Stimulated activated CD8-positive, alpha-beta memory T cell treated with anti-CD3 and anti-CD28 coated beads, Interleukin-2, amount 100 ng/mL, for 1 hour (primary cell): Measurements from ENCODE around the gene ODR4.
"Not testable (repeated sequence)": the region's sequence is repeated elsewhere in the genome, so short reads cannot be mapped to it uniquely, and the experiment has no call there.

ENCODE experiments used
- DNase-seq, 2 donors: peaks; one replicate each; pipeline ENCODE4 v3.0.0-alpha.2; 2020; ENCODE audit warnings: low read depth in 2 of 2

Gene ODR4

DNA sequence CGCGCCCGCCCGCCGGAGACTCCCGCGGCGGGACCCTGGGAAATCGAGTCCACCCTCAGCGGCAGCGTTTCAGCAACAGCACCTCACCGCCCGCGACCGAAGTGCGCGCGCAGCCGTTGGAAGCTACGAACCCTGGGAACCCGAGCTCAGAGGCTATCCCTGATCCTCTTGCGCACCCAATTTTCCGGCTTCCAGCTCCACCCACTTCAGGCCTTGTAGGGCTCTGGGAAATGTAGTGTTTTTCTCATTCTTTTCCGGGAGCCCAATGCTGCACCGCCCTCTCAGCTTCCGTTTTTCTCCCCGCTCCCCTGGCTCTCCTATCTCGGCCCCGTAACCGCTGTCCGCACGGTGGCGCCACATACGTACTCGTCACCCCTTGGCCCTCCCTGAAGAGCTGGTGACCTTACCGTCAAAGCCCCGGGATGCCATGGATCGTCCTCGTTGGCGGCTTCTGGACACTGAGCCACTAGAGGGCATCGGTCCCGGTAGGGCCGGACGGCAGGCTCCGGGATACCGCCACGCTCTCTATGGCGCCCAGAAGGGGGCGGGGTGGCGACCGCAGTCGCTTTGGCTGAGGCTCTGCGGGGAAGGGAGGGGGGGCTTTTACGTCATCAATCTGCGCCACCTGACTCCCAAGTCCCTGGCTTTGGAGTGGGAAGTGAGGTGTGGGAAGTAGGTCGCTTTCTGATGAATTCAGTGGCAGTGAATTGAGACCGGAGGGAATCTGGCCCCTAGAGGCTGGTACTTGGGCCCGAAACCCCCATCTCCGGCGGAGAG is at the start of gene ODR4, which contains the start of gene TPR:
Gene ODR4, plus strand, starts transcription at position 687 of the 777 bp plus-strand sequence. CDS start 3,948 bp downstream, outside the sequence.
Gene TPR, minus strand, starts transcription at position 102 of the 777 bp plus-strand sequence. CDS start 225 bp downstream, outside the sequence.
- peak; percentile 90 for DNase-seq

DNA sequence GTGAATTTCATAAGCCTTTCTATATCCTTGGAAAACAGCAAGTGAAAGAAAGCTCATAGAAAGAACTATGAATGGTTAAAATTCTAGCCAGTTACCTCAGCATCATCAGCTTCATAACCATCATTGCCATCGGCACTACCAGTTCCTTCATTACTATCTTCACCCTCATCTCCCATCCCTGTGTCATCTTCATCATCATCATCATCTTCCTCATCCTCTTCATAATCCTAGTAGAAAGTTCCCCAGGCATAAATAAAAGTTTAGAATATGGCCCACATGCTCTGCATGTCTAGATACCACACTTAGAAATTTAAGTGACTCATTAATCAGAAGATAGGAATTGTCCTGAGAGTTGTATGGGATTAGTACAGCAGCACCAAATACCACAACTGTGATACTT is 49.6 kb upstream of the ODR4 start:
- DNase-seq: no peak

DNA sequence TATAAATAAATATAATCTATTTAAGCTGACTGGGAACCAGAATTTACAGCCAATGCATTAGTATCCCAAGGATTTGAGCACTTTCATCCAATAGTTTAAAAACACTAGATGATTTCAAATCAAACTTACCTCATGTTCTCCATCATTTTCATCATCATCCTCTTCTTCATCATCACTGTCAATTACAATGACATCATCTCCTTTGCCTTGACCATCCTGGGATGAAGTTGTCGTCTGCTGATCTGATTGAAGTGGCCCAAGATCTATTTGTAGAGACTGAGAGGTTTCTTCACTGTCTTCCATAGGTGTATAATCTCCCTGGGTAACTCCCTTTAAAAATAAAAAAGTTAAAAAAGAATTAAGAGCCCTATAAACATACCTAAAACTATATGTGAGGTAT is 48.3 kb upstream of the ODR4 start:
- no peak for DNase-seq

DNA sequence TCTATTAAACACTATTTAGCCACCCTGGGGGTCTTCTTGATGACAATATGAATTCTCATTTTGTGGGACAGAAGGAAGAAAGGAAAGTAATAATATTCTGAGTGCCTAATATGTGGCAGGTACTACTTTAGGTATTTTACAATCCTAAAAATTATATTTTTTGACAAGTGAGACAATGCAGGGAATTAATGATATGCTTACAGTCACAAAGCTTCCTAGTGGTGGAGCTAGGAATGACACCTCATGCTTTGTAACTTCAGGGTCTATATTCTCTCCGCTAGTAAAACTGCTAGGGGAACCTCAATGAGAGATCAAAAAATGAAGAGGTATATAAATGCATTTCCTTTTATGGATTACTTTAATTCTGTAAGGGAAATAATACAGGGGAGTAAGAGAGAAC is 44.9 kb upstream of the ODR4 start:
- DNase-seq: no peak

DNA sequence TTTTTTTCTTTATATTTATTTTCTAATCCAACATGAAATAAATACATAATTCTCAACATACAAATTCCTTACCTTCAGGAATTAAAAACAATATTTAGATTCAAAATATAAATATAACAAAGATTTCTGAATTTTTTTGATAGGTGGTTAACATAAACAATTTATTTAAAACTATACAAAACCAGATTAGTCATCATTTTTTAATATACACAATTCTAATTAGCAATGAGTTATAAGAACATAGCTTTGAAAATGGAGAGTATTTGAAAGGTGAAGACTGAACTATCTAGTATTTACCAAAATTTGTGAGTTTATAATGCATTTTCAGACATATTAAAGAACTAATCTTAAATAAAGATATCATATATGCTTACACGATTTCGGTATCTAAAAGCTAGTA is 38.1 kb upstream of the ODR4 start:
- no peak for DNase-seq

DNA sequence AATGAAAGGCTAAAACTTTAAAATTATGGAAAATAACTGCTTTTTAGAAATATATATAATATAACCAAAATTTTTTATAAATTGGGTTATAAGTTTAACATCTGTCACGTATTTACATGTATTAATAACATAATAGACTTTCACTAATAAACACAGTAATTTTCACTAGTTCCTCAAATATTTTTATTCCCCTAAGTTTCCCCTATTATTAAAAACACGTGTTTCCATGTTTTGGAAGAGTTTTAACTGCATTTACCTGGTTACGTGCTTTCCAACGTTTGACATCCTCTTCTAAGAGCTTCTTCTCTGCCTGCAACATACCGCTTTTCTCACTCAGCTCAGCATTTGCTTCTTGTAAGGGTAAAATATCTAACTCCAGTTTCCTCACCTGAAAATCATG is 34.9 kb upstream of the ODR4 start:
- no peak for DNase-seq

DNA sequence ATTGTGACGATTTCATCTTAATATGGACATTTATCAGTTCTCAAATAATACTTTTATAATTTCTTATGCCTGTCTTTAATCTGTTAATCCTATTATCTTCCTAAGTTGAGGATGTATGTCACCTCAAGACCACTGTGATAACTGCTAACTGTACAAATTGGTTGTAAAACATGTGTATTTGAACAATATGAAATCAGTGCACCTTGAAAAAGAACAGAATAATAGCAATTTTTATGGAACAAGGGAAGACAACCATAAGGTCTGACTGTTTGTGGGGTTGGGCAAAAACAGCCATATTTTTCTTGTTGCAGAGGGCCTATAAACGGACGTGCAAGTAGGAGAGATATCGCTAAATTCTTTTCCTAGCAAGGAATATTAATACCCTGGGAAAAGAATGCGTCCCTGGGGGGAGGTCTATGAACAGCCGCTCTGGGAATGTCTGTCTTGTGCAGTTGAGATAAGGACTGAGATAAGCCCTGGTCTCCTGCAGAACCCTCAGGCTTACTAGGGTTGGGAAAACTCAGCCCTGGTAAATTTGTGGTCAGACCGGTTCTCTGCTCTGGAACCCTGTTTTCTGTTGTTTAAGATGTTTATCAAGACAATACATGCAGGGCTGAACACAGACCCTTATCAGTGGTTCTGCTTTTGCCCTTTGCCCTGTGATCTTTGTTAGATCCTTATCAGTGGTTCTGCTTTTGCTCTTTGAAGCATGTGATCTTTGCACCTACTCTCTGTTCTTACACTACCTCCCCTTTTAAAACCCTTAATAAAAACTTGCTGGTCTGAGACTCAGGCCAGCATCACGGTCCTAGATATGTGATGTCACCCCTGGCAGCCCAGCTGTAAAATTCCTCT is 27.6 kb upstream of the ODR4 start:
- DNase-seq: not testable (repeated sequence)

DNA sequence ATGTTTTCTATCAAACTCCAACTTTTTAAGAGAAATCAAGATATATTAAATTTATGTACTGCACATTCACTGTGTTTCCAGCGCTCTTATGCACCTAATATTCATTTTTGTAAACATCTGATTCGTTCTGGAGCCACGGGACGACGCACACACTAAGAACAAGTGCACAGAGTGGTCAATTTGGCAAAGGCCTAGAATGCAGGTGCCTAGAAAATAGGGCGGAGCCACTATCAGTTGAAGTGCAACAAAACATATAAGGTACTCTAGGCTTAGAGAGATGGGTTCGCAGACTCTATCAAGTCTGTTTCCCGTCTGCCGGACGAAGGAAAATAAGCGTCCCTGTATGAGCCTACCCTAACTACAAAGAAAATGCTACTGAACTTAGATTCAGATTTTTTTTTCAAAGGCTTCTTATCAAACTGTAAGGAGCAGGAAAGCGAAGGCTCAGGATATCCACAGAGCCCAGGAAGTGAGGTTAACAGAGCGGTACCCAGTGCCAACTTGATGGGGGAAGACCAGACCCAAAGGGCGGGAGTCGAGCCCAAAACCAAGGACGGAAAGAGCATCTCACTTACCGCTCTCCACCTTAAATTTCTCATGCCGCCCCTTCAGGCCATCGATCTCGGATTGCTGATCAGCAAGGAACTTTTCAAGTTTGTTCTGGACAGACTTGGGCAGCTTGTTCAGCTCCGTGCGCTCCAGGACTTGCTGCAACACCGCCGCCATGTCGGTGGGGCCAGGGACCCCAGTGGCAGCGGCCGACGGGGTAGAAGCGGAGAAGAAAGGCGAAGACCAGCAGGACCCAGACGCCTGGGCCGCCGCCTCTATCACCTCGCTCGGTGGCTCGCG is 1.1 kb upstream of the ODR4 start:
- DNase-seq: peak; percentile 4 to 20

DNA sequence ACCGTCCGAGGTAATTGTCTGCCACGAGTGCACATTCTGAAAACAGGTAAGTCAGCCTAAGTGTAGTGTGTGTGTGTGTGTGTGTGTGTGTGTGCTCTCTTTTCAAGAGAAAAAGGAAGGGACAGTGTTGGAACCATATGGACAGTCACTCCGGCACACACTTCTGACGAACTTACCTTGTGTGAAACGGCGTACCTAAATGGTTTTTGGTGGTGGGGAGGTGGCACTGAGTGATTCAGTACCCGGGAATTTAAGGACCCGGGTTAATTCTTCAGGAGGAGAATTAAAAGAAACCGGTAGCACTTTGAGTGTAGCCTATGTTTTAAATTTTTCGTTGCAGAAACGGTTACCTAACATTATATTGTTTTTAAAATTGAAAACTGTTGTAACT is 286 bp downstream of the ODR4 start:
- no peak for DNase-seq

DNA sequence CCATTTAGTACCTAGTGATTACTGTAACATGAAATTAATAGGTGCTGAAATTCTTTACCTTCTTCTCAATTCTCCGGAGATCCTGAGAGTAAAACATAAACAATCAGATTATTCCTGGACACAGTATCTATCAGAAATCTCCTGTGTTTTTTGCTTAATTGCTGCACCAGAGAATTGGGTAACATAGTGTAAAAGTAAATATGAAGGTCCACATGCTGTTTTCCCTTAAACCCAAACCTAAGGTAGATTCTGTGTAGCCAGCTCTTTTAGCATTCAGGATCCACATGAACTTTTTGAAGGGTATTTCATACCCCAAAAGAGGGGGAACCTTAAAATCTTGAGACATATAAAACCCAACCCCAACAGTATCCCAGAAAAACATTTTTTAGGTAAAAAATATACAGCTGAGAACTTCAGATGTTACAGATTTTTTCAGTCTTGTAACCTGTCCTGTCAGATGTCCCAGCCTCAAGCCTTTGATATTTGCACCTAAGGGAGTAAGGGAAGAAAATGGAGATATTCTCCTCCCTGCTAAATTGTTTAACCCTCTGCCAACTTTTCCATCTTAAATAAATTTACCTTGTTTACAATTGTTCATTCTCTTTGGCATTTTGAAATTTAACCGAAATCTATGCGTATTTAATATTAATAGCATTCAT is 11.2 kb downstream of the ODR4 start:
- DNase-seq: no peak

DNA sequence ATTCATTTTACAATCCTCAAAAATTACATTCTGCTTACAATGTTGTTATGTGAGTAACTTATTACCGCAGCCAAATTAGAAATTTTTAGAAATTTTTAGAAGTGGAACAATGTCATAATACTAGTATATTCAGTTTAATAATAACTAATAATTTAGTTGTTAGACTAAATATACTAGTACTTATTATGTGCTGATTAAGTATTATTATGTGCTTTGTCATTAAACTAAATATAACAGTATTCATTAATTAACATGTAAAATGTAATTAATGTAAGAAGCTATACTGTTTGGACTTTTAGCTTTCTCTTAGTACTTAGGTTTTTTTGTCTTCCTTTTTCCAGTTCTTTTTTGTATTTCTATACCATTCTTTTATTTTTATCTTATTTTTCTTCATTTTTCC is 15.3 kb downstream of the ODR4 start:
- no peak for DNase-seq

DNA sequence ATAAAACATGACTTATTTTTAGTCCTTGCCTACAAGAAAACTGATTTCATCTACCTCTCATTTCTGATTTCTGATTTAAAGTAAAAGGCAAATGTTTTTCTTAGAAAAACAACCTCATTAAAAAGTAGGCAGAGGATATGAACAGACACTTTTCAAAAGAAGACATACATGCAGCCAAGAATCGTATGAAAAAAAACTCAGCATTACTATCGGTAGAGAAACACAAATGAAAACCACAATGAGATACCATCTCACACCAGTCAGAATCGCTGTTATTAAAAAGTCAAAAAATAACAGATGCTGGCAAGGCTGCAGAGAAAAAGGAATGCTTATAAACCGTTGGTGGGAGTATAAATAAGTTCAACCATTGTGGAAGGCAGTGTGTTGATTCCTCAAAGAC is 16.2 kb downstream of the ODR4 start:
- no peak for DNase-seq

DNA sequence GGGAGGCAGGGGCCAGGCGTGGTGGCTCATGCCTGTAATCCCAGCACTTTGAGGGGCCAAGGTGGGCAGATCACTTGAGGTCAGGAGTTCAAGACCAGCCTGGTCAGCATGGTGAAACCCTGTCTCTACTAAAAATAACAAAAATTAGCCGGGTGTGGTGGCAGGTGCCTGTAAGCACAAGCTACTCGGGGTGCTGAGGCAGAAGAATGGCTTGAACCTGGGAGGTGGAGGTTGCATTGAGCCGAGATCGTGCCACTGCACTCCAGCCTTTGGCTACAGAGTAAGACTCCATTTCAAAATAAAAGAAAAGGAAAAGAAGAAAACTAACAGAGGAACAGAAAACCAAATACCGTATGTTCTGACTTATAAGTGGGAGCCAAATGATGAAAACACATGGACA is 17.1 kb downstream of the ODR4 start:
- DNase-seq: not testable (repeated sequence)

DNA sequence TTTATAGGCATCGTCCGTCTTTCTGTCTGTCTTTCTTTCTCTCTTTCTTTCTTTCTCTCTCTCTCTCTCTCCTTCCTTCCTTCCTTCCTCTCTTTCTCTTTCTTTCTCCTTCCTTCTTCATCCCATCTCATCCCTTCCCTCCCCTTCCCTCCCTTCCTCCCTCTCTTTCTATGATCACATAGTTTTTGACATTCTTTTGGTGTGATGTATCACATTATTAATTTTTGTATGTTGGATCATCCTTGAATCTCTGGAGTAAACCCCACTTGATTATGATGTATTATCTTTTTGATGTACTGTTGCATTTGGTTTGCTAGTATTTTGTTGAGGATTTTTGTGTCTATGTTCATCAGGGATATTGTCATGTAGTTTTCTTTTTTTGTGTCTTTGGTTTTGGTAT is 25.8 kb downstream of the ODR4 start:
- DNase-seq: not testable (repeated sequence)

DNA sequence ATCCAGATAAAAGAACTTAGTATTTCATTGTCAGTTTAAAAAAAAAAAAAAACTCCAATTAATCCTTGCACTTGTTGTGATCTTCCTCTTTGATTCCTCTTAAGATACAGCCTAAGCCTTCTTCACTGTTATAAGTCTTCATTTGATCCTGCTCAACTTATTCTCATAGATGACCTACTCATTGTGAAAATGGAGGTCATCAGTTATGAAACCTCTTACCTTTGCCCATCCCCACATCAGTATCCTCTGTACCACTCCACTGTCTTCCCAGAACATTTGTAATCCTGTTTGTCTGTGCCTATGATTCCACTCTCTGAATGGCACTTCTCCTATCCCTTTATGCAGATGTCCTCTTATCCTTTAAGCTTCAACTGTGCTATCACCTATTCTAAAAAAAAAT is 28.0 kb downstream of the ODR4 start:
- DNase-seq: no peak

DNA sequence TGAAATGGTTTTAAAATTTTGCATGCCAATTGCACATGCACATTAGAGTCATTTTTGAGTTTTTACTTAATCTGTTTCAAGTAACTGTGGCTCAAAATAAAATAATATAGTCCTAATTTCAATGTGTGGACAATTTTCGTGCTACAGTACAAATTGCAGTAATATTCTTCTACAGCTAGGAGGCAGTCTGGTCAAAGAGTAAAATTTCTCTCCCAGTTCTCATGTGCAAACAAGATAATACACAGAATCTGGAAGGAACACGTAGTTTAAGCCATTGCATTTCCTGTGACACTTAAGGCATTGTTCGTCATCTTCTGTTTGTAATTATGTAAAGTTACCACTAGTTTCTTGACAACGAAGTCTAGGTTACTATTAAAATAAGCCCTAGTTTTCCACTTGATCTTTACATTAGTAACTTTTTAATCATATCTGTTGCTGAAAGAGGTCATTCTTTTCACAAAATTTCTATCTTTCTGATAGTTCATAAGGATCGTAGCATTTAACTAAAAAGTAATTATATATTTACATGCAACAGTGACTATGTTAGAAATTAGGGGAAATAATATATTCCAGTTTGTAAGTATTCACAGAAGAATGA is 28.9 kb downstream of the ODR4 start:
- no peak for DNase-seq

DNA sequence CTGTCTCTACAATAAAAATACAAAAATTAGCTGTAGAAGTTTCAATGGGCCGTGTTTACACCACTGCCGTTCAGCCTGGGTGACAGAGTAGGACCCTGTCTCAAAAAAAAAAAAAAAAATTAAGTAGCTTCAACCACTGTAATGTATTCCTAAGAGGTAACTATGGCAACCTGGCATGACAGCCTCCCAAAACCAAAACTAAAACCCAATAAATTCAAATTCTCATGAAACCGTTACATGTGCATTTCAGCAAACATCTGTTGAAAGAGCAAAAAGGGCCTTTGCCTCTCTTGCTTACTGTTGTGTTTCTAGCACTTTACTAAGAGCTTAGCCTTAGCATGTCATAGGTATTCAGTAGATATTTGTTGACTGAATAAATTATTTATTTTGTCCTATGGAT is 33.5 kb downstream of the ODR4 start:
- no peak for DNase-seq

DNA sequence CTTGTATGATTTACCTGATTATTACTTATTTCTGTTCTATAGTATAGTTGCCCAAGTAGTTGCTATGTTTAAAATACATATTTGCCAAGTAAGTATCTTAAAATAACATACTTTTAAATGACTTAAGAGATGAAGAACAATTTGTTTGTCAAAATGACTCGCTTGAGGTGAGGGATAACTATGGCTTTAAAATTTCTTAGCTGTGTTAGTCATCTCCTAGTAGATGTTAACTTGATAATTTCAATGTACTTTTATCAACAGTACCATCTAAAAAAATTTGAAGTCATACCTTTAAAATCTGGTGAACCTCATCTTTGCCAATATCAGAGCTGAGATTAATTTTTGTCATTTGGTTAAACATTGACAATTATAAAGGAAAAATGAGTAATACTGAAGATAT is 37.7 kb downstream of the ODR4 start:
- no peak for DNase-seq

DNA sequence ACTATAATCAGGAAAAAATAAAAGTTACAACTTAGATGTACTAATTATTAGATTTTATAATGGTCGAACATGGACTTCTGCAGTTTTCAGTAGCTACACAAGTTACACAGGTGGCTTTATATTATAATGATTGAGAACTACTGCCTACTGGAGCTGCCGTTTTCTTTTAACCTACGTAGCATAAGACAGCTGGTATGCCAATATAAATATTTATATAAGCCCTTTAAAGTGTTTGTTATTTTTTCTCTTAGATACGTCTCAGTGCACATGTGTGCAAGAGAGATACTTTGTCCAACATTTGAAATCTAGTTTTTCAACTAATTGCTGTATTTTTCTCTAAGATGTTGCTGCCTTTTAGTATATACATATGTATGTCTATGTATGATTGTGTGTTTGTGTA is 42.9 kb downstream of the ODR4 start:
- DNase-seq: no peak

DNA sequence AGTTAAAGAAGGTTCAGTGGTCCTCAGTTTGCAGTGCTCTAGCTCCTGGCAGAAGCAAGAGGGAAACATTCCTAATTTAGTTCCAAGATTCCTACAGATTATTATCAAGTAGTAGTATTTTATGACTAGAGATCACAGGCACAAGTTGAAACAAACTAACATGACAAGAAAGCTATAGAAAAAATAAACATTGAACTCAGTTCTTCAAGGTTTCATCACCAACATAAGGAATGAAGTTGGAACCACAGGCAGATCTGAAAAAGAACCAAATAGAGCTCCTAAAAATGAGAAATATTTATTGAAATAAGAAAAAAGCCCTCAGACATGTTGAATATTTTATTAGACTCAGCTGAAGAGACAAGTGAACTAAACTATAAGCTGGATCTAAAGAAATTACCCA is 44.7 kb downstream of the ODR4 start:
- DNase-seq: no peak

DNA sequence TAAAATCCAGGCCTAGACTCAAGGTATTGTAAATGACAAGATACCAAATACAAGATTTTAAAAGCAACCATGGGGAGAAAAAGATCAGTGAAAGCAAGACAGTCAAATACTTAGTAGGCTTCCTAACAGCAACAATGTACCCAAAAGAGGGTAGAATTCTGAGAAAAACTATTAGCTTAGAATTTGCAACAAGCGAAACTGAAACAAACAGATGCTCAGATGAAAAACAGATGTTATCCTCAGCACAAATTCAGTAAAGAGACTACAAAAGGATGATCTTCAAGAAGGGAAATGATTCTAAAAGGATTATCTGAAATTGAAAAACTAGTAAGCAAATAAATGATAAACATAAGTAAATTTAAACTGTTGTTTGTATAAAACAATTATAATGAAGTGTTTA is 45.3 kb downstream of the ODR4 start:
- no peak for DNase-seq
